Measurements from ENCODE around the gene RSAD2.

The RSAD2 gene

GRCh38 chr2:6835467-6835866, 42.1 kb upstream of the RSAD2 start:
- ChIA-PET POLR2A (no interaction called here), CTCF (no interaction called here)
- TF ChIP-seq CTCF (IDR thresholded peaks at IDR 0.05; ENCODE audit: insufficient read depth, low read length, missing control alignments): no peak
- no peak for DNase-seq (ENCODE audit: low read depth, low spot score)
- H3K4me3 ChIP-seq (ENCODE audit: low read depth, low read length): no peak overlapping the region

- H3K4me3 ChIP-seq (ENCODE audit: low read depth, low read length): no peak overlapping the region
- POLR2A ChIA-PET: no interaction called here
- TF ChIP-seq CTCF (IDR thresholded peaks at IDR 0.05; ENCODE audit: insufficient read depth, low read length, missing control alignments): no peak
Observed at GRCh38 chr2:6838673-6839319, 38.8 kb upstream of the RSAD2 start.

GRCh38 chr2:6841537-6842287, 35.9 kb upstream of the RSAD2 start:
- TF ChIP-seq CTCF (IDR thresholded peaks at IDR 0.05; ENCODE audit: insufficient read depth, low read length, missing control alignments): no peak
- CTCF ChIA-PET: no interaction called here
- no peak for DNase-seq (ENCODE audit: low read depth, low spot score)
- POLR2A ChIA-PET: no interaction called here
- H3K4me3 ChIP-seq (ENCODE audit: low read depth, low read length): no peak overlapping the region

More at GRCh38 chr2:6838673-6839319, 38.8 kb upstream of the RSAD2 start:
- CTCF ChIA-PET: no interaction called here
- no peak for DNase-seq (ENCODE audit: low read depth, low spot score)

GRCh38 chr2:6845312-6845711, 32.3 kb upstream of the RSAD2 start:
- CTCF ChIA-PET: no interaction called here

GRCh38 chr2:6845903-6846302, 31.7 kb upstream of the RSAD2 start:
- no peak for DNase-seq (ENCODE audit: low read depth, low spot score)
- H3K4me3 ChIP-seq (ENCODE audit: low read depth, low read length): no peak overlapping the region
- TF ChIP-seq CTCF (IDR thresholded peaks at IDR 0.05; ENCODE audit: insufficient read depth, low read length, missing control alignments): no peak
- CTCF ChIA-PET: no interaction called here
- POLR2A ChIA-PET: no interaction called here

More at GRCh38 chr2:6845312-6845711, 32.3 kb upstream of the RSAD2 start:
- DNase-seq (ENCODE audit: low read depth, low spot score): no peak
- TF ChIP-seq CTCF (IDR thresholded peaks at IDR 0.05; ENCODE audit: insufficient read depth, low read length, missing control alignments): no peak
- H3K4me3 ChIP-seq (ENCODE audit: low read depth, low read length): no peak overlapping the region
- POLR2A ChIA-PET: no interaction called here

GRCh38 chr2:6846540-6846939, 31.0 kb upstream of the RSAD2 start:
- no peak for TF ChIP-seq CTCF (IDR thresholded peaks at IDR 0.05; ENCODE audit: insufficient read depth, low read length, missing control alignments)
- DNase-seq (ENCODE audit: low read depth, low spot score): no peak
- ChIA-PET CTCF (no interaction called here), POLR2A (no interaction called here)
- no peak overlapping the region for H3K4me3 ChIP-seq (ENCODE audit: low read depth, low read length)

All from AG04449 (cell line).